OCI-LY1 (cell line): ENCODE measurements around the gene ACTL10.

ENCODE experiments used
- H2AFZ ChIP-seq: fragments of 200-600 bp; sonication (generic), shearing (Covaris generic); 2 replicates; pipeline ENCODE4 v1.6.0; 2014; ENCODE audit warnings: antibody characterized with exemption, mild to moderate bottlenecking, low read length
- H3F3A ChIP-seq: fragments of 200-600 bp; sonication (generic), shearing (Covaris generic); 2 replicates; pipeline ENCODE4 v1.6.0; 2014; ENCODE audit warnings: mild to moderate bottlenecking, antibody characterized with exemption, low read length, moderate library complexity; ENCODE audit not compliant: insufficient read depth
- H3K27ac ChIP-seq: fragments of 200-600 bp; sonication (generic); 2 replicates; pipeline ENCODE4 v1.5.1; 2014; ENCODE audit warnings: low read length, mixed run types, mild to moderate bottlenecking, low read depth; ENCODE audit not compliant: poor library complexity, severe bottlenecking
- H3K27me3 ChIP-seq: fragments of 200-600 bp; sonication (generic); 2 replicates; pipeline ENCODE4 v1.6.0; 2014; ENCODE audit warnings: antibody characterized with exemption, mild to moderate bottlenecking, low read length, moderate library complexity; ENCODE audit not compliant: insufficient read depth
- H3K36me3 ChIP-seq: fragments of 200-600 bp; sonication (generic); 2 replicates; pipeline ENCODE4 v1.6.1; 2014; ENCODE audit warnings: mild to moderate bottlenecking, antibody characterized with exemption, low read length, moderate library complexity, mixed read lengths; ENCODE audit not compliant: insufficient read depth
- H3K4me1 ChIP-seq: fragments of 200-600 bp; sonication (generic); 2 replicates; pipeline ENCODE4 v1.5.1; 2014; ENCODE audit warnings: mild to moderate bottlenecking, low read length, moderate library complexity; ENCODE audit not compliant: insufficient read depth, severe bottlenecking
- H3K4me2 ChIP-seq: fragments of 200-600 bp; sonication (generic), shearing (Covaris generic); 2 replicates; pipeline ENCODE4 v1.6.1; 2014; ENCODE audit warnings: low read length
- H3K4me3 ChIP-seq: fragments of 200-600 bp; sonication (generic); 2 replicates; pipeline ENCODE4 v1.5.1; 2014; ENCODE audit warnings: low read length, low read depth, mild to moderate bottlenecking, mixed read lengths; ENCODE audit not compliant: poor library complexity, severe bottlenecking
- H3K79me2 ChIP-seq: fragments of 200-600 bp; shearing (Covaris generic); 2 replicates; pipeline ENCODE4 v1.6.1; 2016; ENCODE audit warnings: mixed run types, low read length, mixed read lengths; ENCODE audit not compliant: insufficient read depth
- H3K9ac ChIP-seq: fragments of 200-600 bp; sonication (generic), shearing (Covaris generic); 2 replicates; pipeline ENCODE4 v1.6.1; 2014; ENCODE audit warnings: mild to moderate bottlenecking, low read length, mixed read lengths
- H3K9me2 ChIP-seq: fragments of 200-600 bp; sonication (generic), shearing (Covaris generic); 2 replicates; pipeline ENCODE4 v1.6.1; 2014; ENCODE audit warnings: low read depth, mild to moderate bottlenecking, low read length, mixed read lengths
- H3K9me3 ChIP-seq: fragments of 200-600 bp; shearing (Covaris generic); 2 replicates; pipeline ENCODE4 v1.6.1; 2014; ENCODE audit warnings: low read length, mixed read lengths
- H4K20me1 ChIP-seq: fragments of 200-600 bp; sonication (generic), shearing (Covaris generic); 2 replicates; pipeline ENCODE4 v1.6.0; 2016; ENCODE audit warnings: mild to moderate bottlenecking, low read length; ENCODE audit not compliant: insufficient read depth
- EZH2 ChIP-seq: fragments of 200-600 bp; sonication (generic), shearing (Covaris generic); IDR thresholded peaks from 2 replicates; pipeline ENCODE4 v1.8.0; 2017; ENCODE audit warnings: borderline replicate concordance, mixed run types, mild to moderate bottlenecking, antibody characterized with exemption, low read length, moderate library complexity, mixed read lengths
- TF ChIP-seq, protein P1 (sequence below): fragments of 200-600 bp; sonication (generic), shearing (Covaris generic); IDR thresholded peaks from 2 replicates; pipeline ENCODE4 v1.5.1; 2017; ENCODE audit warnings: mild to moderate bottlenecking, antibody characterized with exemption, low read length, moderate library complexity, mixed read lengths

Gene ACTL10

DNA sequence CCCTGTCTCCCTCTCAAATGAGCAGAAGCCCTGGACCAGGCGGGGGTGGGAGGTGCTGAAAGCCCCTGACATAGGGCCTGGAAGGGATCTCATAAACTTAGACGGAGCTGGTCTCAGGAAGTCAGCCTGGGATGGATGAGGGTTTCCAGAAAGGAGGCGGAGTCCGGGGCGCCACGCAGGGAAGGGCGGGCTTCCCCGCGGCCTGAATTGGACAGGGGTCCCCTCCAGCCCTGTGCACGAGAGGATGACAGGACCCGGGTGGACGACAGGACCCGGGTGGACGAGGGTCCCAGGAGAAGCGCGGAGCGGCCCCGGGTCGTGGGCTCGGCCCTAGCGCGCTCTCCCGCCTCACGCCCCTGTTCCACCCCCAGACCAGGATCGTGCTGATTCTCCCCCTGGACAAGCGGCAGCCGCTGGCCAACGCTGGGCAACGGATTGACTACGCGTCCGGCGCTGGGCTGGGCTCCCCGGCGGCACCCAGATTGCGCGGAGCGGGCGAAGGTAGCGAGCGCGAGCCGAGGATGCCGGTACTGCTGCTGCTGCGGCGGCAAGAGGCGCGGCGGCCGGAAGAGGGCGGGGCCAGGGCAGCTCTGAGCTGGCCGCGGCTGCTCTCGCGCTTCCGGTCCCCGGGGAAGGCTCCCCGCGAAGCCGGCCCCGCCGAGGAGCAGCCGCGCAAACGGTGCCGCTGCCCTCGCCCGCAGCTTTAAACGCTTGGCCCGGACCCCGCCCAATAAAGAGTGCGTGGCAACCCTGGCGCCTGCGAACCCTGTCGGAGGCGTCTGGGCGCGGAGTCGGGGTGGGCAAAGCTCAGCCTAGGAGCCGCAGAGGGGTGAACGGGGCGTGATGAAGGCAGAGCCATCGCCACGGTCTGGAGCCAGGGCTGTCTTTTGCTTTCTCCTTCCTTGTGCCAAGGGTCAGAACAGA lies 3.3 kb upstream of the ACTL10 start:
- H3K79me2 ChIP-seq, result no peaks in the 10 kb centered on the region
- no peaks in the 10 kb centered on the region for H3F3A ChIP-seq
- peaks cover 65% of the 10 kb centered on the region for H3K4me1 ChIP-seq
- no peaks in the 10 kb centered on the region for H4K20me1 ChIP-seq
- peak overlapping the region; percentile 85 for H3K4me2 ChIP-seq
- H3K36me3 ChIP-seq, result peaks cover 48% of the 10 kb centered on the region
- TF ChIP-seq, protein P1, sequence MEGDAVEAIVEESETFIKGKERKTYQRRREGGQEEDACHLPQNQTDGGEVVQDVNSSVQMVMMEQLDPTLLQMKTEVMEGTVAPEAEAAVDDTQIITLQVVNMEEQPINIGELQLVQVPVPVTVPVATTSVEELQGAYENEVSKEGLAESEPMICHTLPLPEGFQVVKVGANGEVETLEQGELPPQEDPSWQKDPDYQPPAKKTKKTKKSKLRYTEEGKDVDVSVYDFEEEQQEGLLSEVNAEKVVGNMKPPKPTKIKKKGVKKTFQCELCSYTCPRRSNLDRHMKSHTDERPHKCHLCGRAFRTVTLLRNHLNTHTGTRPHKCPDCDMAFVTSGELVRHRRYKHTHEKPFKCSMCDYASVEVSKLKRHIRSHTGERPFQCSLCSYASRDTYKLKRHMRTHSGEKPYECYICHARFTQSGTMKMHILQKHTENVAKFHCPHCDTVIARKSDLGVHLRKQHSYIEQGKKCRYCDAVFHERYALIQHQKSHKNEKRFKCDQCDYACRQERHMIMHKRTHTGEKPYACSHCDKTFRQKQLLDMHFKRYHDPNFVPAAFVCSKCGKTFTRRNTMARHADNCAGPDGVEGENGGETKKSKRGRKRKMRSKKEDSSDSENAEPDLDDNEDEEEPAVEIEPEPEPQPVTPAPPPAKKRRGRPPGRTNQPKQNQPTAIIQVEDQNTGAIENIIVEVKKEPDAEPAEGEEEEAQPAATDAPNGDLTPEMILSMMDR, result no peak
- TF ChIP-seq EZH2, result no peak
- H3K4me3 ChIP-seq, result peak overlapping the region; percentile 70
- peak overlapping the region; percentile 86 for H3K9ac ChIP-seq
- H3K9me3 ChIP-seq, result no peaks in the 10 kb centered on the region
- H3K9me2 ChIP-seq, result no peaks in the 10 kb centered on the region
- peak overlapping the region; percentile 79 for H3K27ac ChIP-seq
- no peak overlapping the region for H2AFZ ChIP-seq
- H3K27me3 ChIP-seq, result no peaks in the 10 kb centered on the region

DNA sequence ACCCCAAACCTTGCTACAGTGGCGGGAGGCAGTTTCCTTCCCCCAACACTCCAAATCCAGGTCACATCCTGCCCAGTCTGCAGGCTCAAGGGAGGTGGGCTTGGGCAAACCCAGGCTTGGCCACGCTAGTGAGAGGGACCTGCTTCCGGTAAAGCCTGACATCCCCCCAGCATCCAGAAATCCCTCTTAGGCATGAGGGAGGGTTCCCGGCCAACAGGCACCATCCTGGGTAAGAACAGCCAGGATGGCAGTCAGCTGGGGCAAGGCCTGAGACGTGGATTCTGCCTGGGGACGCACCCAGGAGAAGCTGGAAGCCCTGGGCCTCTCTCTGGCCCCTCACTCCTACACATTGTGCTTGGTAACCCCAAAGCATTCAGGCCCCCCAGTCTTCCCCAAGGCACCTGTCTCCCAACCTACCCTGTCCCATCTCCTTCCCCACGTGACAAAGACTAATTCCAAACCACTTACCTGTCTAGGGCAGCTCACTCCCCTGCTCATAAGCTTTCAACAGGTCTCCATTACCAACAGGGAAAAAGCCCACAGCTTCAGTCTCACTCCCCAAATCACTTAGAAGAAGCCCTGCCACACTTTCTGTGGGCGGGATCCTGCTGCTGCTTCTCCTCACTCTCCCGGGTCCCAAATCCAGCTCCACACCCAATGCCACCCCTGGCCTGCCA lies 2.5 kb upstream of the ACTL10 start:
- peak overlapping the region; percentile 79 for H3K27ac ChIP-seq

GRCh38 chr20:33664762-33665144 lies 2.0 kb upstream of the ACTL10 start:
- H2AFZ ChIP-seq, result no peak overlapping the region
- H3K36me3 ChIP-seq, result peaks cover 48% of the 10 kb centered on the region
- H3K27ac ChIP-seq, result peak overlapping the region; percentile 79
- H3K4me2 ChIP-seq, result peak overlapping the region; percentile 85
- H3K9ac ChIP-seq, result peak overlapping the region; percentile 86
- H3K4me1 ChIP-seq, result peaks cover 79% of the 10 kb centered on the region
- H3F3A ChIP-seq, result no peaks in the 10 kb centered on the region
- no peaks in the 10 kb centered on the region for H4K20me1 ChIP-seq
- no peaks in the 10 kb centered on the region for H3K9me3 ChIP-seq
- H3K27me3 ChIP-seq, result no peaks in the 10 kb centered on the region
- TF ChIP-seq EZH2, result no peak
- TF ChIP-seq, protein P1, result no peak
- no peaks in the 10 kb centered on the region for H3K79me2 ChIP-seq
- peak overlapping the region; percentile 70 for H3K4me3 ChIP-seq
- no peaks in the 10 kb centered on the region for H3K9me2 ChIP-seq

More for the DNA sequence above, 2.5 kb upstream of the ACTL10 start:
- Histone ChIP-seq H3K79me2 (no peaks in the 10 kb centered on the region), H3K9me3 (no peaks in the 10 kb centered on the region), H3K9me2 (no peaks in the 10 kb centered on the region), H3K4me1 (peaks cover 73% of the 10 kb centered on the region), H3K27me3 (no peaks in the 10 kb centered on the region), H4K20me1 (no peaks in the 10 kb centered on the region), H3K4me2 (peak overlapping the region; percentile 85), H2AFZ (no peak overlapping the region), H3K9ac (peak overlapping the region; percentile 86), H3K36me3 (peaks cover 48% of the 10 kb centered on the region), H3K4me3 (peak overlapping the region; percentile 70), H3F3A (no peaks in the 10 kb centered on the region)
- TF ChIP-seq, protein P1, result no peak
- TF ChIP-seq EZH2, result no peak
